GM19193 (cell line): Measurements from ENCODE around the gene PTPRT.

Source experiments
- POLR2A ChIP-seq: IDR thresholded peaks from 4 replicates; pipeline ENCODE4 v1.6.1; 2011; ENCODE audit not compliant: insufficient read depth, insufficient read length; ENCODE audit errors: extremely low read depth

The PTPRT gene

GRCh38 chr20:43189554-43190331 is at the start of gene PTPRT:
Gene PTPRT (minus strand): TSS chr20:43189906. CDS start chr20:43189733, 173 bp downstream.
- no peak for TF ChIP-seq POLR2A

- TF ChIP-seq POLR2A, result no peak
These were observed 49.1 kb upstream of the PTPRT start for GRCh38 chr20:43238833-43239232.

- TF ChIP-seq POLR2A, result no peak
These were observed 48.6 kb upstream of the PTPRT start for GRCh38 chr20:43238266-43238665.

GRCh38 chr20:43237651-43238168 is 48.0 kb upstream of the PTPRT start:
- TF ChIP-seq POLR2A, result no peak

- no peak for TF ChIP-seq POLR2A
These were observed 46.3 kb upstream of the PTPRT start for GRCh38 chr20:43235998-43236397.

- TF ChIP-seq POLR2A, result no peak
These were observed 42.1 kb upstream of the PTPRT start for GRCh38 chr20:43231829-43232228.

- TF ChIP-seq POLR2A, result no peak
These were observed 40.0 kb upstream of the PTPRT start for GRCh38 chr20:43229696-43230095.

- TF ChIP-seq POLR2A, result no peak
These were observed 30.9 kb upstream of the PTPRT start for GRCh38 chr20:43220612-43221011.

- TF ChIP-seq POLR2A, result no peak
These were observed 21.2 kb upstream of the PTPRT start for GRCh38 chr20:43210901-43211300.

- no peak for TF ChIP-seq POLR2A
These were observed 20.1 kb upstream of the PTPRT start for GRCh38 chr20:43209831-43210230.

- TF ChIP-seq POLR2A, result no peak
These were observed 16.0 kb upstream of the PTPRT start for GRCh38 chr20:43205699-43206098.

- no peak for TF ChIP-seq POLR2A
These were observed 12.4 kb upstream of the PTPRT start for GRCh38 chr20:43202100-43202499.

- no peak for TF ChIP-seq POLR2A
These were observed 8.9 kb upstream of the PTPRT start for GRCh38 chr20:43198607-43199006.

GRCh38 chr20:43196243-43196642 is 6.5 kb upstream of the PTPRT start:
- no peak for TF ChIP-seq POLR2A

- TF ChIP-seq POLR2A, result no peak
These were observed 4.4 kb upstream of the PTPRT start for GRCh38 chr20:43194137-43194536.

GRCh38 chr20:43193443-43193842 is 3.7 kb upstream of the PTPRT start:
- no peak for TF ChIP-seq POLR2A
